ENCODE data around the gene MNS1. TPM values are rescaled to one million over a fixed set of nuclear protein-coding genes. Genes with fewer than 3 reads are reported as not detected.
"Not testable (repeated sequence)": the region's sequence is repeated elsewhere in the genome, so short reads cannot be mapped to it uniquely, and the experiment has no call there.

MNS1 gene
- total RNA-seq, 2 experiments from 2014 or later: 0.80 to 0.85 TPM

GRCh38 chr15:56425976-56426375, 39.0 kb downstream of the MNS1 start:
- H3K36me3 Mint-ChIP-seq: peaks cover 3% of the 10 kb centered on the region
- H3K9me3 Mint-ChIP-seq: peaks cover 2% of the 10 kb centered on the region
- ATAC-seq (ENCODE audit: low read depth) (no peak), DNase-seq (no peak)
- no peak overlapping the region for H3K27ac Mint-ChIP-seq
- H3K4me1 Mint-ChIP-seq: peaks cover 11% of the 10 kb centered on the region
- peaks cover 5% of the 10 kb centered on the region for H3K27me3 Mint-ChIP-seq
- POLR2A ChIA-PET: interaction anchor here (0.8 kb wide), 1 partner anchor 181 kb away, joined by 3 read pairs; no protein-coding TSS in a partner anchor
- H3K4me3 Mint-ChIP-seq: no peak overlapping the region

GRCh38 chr15:56425276-56425675, 39.7 kb downstream of the MNS1 start:
- DNase-seq: no peak
- H3K4me3 Mint-ChIP-seq: no peak overlapping the region
- H3K27me3 Mint-ChIP-seq: peaks cover 5% of the 10 kb centered on the region
- no peak overlapping the region for H3K27ac Mint-ChIP-seq
- peaks cover 11% of the 10 kb centered on the region for H3K4me1 Mint-ChIP-seq
- POLR2A ChIA-PET: no interaction called here
- no peak for ATAC-seq (ENCODE audit: low read depth)
- H3K9me3 Mint-ChIP-seq: peaks cover 2% of the 10 kb centered on the region
- H3K36me3 Mint-ChIP-seq: peaks cover 3% of the 10 kb centered on the region

GRCh38 chr15:56413114-56413733, 51.7 kb downstream of the MNS1 start:
- H3K9me3 Mint-ChIP-seq; POLR2A ChIA-PET; H3K27me3 Mint-ChIP-seq; H3K27ac Mint-ChIP-seq; H3K4me1 Mint-ChIP-seq; H3K36me3 Mint-ChIP-seq; H3K4me3 Mint-ChIP-seq; DNase-seq; ATAC-seq (ENCODE audit: low read depth): not testable (repeated sequence)

GRCh38 chr15:56411122-56411749, 53.7 kb downstream of the MNS1 start:
- POLR2A ChIA-PET: no interaction called here

GRCh38 chr15:56410721-56411120, 54.2 kb downstream of the MNS1 start:
- POLR2A ChIA-PET: no interaction called here
- Mint-ChIP-seq H3K27me3 (peaks cover 1% of the 10 kb centered on the region), H3K4me1 (no peaks in the 10 kb centered on the region), H3K36me3 (no peaks in the 10 kb centered on the region), H3K9me3 (no peaks in the 10 kb centered on the region), H3K27ac (no peak overlapping the region), H3K4me3 (no peak overlapping the region)
- DNase-seq (no peak), ATAC-seq (ENCODE audit: low read depth) (no peak)

More at GRCh38 chr15:56411122-56411749, 53.7 kb downstream of the MNS1 start:
- H3K27me3 Mint-ChIP-seq: peaks cover 1% of the 10 kb centered on the region
- no peak overlapping the region for H3K27ac Mint-ChIP-seq
- H3K4me3 Mint-ChIP-seq: no peak overlapping the region
- H3K9me3 Mint-ChIP-seq: no peaks in the 10 kb centered on the region
- ATAC-seq (ENCODE audit: low read depth) (no peak), DNase-seq (no peak)
- no peaks in the 10 kb centered on the region for H3K4me1 Mint-ChIP-seq
- no peaks in the 10 kb centered on the region for H3K36me3 Mint-ChIP-seq

GRCh38 chr15:56399209-56399608, 65.7 kb downstream of the MNS1 start:
- H3K27ac Mint-ChIP-seq; H3K36me3 Mint-ChIP-seq; POLR2A ChIA-PET; ATAC-seq (ENCODE audit: low read depth); H3K4me1 Mint-ChIP-seq; H3K4me3 Mint-ChIP-seq; H3K9me3 Mint-ChIP-seq; DNase-seq; H3K27me3 Mint-ChIP-seq: not testable (repeated sequence)

GRCh38 chr15:56397325-56397724, 67.6 kb downstream of the MNS1 start:
- POLR2A ChIA-PET; H3K36me3 Mint-ChIP-seq; H3K4me3 Mint-ChIP-seq; ATAC-seq (ENCODE audit: low read depth); H3K27ac Mint-ChIP-seq; H3K9me3 Mint-ChIP-seq; H3K27me3 Mint-ChIP-seq; DNase-seq; H3K4me1 Mint-ChIP-seq: not testable (repeated sequence)

GRCh38 chr15:56394909-56395308, 70.0 kb downstream of the MNS1 start:
- DNase-seq (no peak), ATAC-seq (ENCODE audit: low read depth) (no peak)
- Mint-ChIP-seq H3K36me3 (no peaks in the 10 kb centered on the region), H3K9me3 (peaks cover 3% of the 10 kb centered on the region), H3K4me1 (no peaks in the 10 kb centered on the region), H3K27me3 (no peaks in the 10 kb centered on the region), H3K27ac (no peak overlapping the region), H3K4me3 (no peak overlapping the region)
- POLR2A ChIA-PET: no interaction called here

- no peaks in the 10 kb centered on the region for H3K4me1 Mint-ChIP-seq
- H3K27ac Mint-ChIP-seq: no peak overlapping the region
These were observed 71.7 kb downstream of the MNS1 start for GRCh38 chr15:56393277-56393676.

GRCh38 chr15:56390739-56391267, 74.1 kb downstream of the MNS1 start:
- no peak overlapping the region for H3K27ac Mint-ChIP-seq
- no peak for DNase-seq
- H3K36me3 Mint-ChIP-seq: no peaks in the 10 kb centered on the region
- no peak for ATAC-seq (ENCODE audit: low read depth)
- peaks cover 1% of the 10 kb centered on the region for H3K9me3 Mint-ChIP-seq
- H3K4me3 Mint-ChIP-seq: no peak overlapping the region
- peaks cover 2% of the 10 kb centered on the region for H3K27me3 Mint-ChIP-seq
- no peaks in the 10 kb centered on the region for H3K4me1 Mint-ChIP-seq
- POLR2A ChIA-PET: no interaction called here

More at GRCh38 chr15:56393277-56393676, 71.7 kb downstream of the MNS1 start:
- no peak for ATAC-seq (ENCODE audit: low read depth)
- Mint-ChIP-seq H3K9me3 (peaks cover 1% of the 10 kb centered on the region), H3K4me3 (no peak overlapping the region), H3K27me3 (peaks cover 1% of the 10 kb centered on the region), H3K36me3 (no peaks in the 10 kb centered on the region)
- POLR2A ChIA-PET: no interaction called here
- DNase-seq: no peak

GRCh38 chr15:56385908-56386307, 79.0 kb downstream of the MNS1 start:
- Mint-ChIP-seq H3K4me1 (no peaks in the 10 kb centered on the region), H3K27ac (no peak overlapping the region), H3K9me3 (no peaks in the 10 kb centered on the region), H3K36me3 (no peaks in the 10 kb centered on the region), H3K27me3 (peaks cover 2% of the 10 kb centered on the region), H3K4me3 (no peak overlapping the region)
- POLR2A ChIA-PET: no interaction called here
- DNase-seq (no peak), ATAC-seq (ENCODE audit: low read depth) (no peak)

- Mint-ChIP-seq H3K27ac (no peak overlapping the region), H3K36me3 (peaks cover 3% of the 10 kb centered on the region), H3K9me3 (peaks cover 5% of the 10 kb centered on the region), H3K4me3 (no peak overlapping the region), H3K4me1 (no peaks in the 10 kb centered on the region), H3K27me3 (no peaks in the 10 kb centered on the region)
- POLR2A ChIA-PET: no interaction called here
- no peak for DNase-seq
- no peak for ATAC-seq (ENCODE audit: low read depth)
These were observed 81.9 kb downstream of the MNS1 start for GRCh38 chr15:56383010-56383409.
